ENCODE results near the gene PARN. TPM values are rescaled to one million over a fixed set of nuclear protein-coding genes. Genes with fewer than 3 reads are reported as not detected.

The PARN gene
- polyA plus RNA-seq, 2 of the 4 experiments (the other 2 are of a cell fraction): 40.0 to 58.6 TPM

- H3K4me3 ChIP-seq: peak overlapping the region; percentile 79
- CTCF ChIA-PET: no interaction called here
- no peak for FAIRE-seq
- no peaks in the 10 kb centered on the region for H3K9me3 ChIP-seq
- H3K4me2 ChIP-seq: peak overlapping the region; percentile 86
- WGBS (ENCODE audit: missing lambda C conversion rate): 2% methylated on average over 12 of the region's 17 CpGs
- H3K4me1 ChIP-seq: peaks cover 30% of the 10 kb centered on the region
- peak overlapping the region; percentile 90 to 97 for H3K27ac ChIP-seq
- peak; percentile 1 to 2; a peak in 4 of 6 replicates for ATAC-seq
- TF ChIP-seq PHF8 (IDR thresholded peaks at IDR 0.05; ENCODE audit: borderline replicate concordance, low read depth) (no peak), FOXS1 (CRISPR knock-in tag; IDR thresholded peaks at IDR 0.05) (no peak), KDM1A (IDR thresholded peaks at IDR 0.05; ENCODE audit: low read depth) (no peak), CBX2 (IDR thresholded peaks at IDR 0.05; ENCODE audit: borderline replicate concordance, low read depth) (no peak), RAD21 (conservative IDR thresholded peaks at IDR 0.05 in 1 of 2, IDR thresholded peaks at IDR 0.05 in 1 of 2) (no peak), ATOH8 (CRISPR knock-in tag; IDR thresholded peaks at IDR 0.05; ENCODE audit: low read depth) (no peak), SREBF2 (IDR thresholded peaks at IDR 0.05) (no peak), JUN (IDR thresholded peaks at IDR 0.05) (no peak), RARB (CRISPR knock-in tag; IDR thresholded peaks at IDR 0.05) (no peak), ESRRA (IDR thresholded peaks at IDR 0.05; ENCODE audit: borderline replicate concordance, low read length) (no peak), EHF (CRISPR knock-in tag; IDR thresholded peaks at IDR 0.05) (no peak), MYC (IDR thresholded peaks at IDR 0.05; ENCODE audit: borderline replicate concordance, low read length) (no peak), FOSB (CRISPR knock-in tag; IDR thresholded peaks at IDR 0.05) (no peak), EHMT2 (IDR thresholded peaks at IDR 0.05; ENCODE audit: low read depth) (no peak)
- TF ChIP-seq, protein P1, sequence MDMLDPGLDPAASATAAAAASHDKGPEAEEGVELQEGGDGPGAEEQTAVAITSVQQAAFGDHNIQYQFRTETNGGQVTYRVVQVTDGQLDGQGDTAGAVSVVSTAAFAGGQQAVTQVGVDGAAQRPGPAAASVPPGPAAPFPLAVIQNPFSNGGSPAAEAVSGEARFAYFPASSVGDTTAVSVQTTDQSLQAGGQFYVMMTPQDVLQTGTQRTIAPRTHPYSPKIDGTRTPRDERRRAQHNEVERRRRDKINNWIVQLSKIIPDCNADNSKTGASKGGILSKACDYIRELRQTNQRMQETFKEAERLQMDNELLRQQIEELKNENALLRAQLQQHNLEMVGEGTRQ (IDR thresholded peaks at IDR 0.05): no peak
- POLR2A ChIA-PET: interaction anchor here (0.6 to 1.4 kb wide), 6 partner anchors 10 to 1169 kb away, joined by 3 to 10 read pairs (median 4); no protein-coding TSS in a partner anchor
- no peak for DNase-seq (ENCODE audit: low read depth in 1 of 2, low spot score in 1 of 2)
Measured at GRCh38 chr16:14629612-14629918, 495 bp downstream of the PARN start.

- no peak for DNase-seq (ENCODE audit: low read depth in 1 of 2, low spot score in 1 of 2)
- Histone ChIP-seq H3K4me3 (peak overlapping the region; percentile 79), H3K4me2 (peak overlapping the region; percentile 86), H3K4me1 (peaks cover 25% of the 10 kb centered on the region), H3K27ac (peak overlapping the region; percentile 90 to 97), H3K9me3 (no peaks in the 10 kb centered on the region)
- 57% methylated on average over 12 of the region's 12 CpGs for WGBS (ENCODE audit: missing lambda C conversion rate)
- CTCF ChIA-PET: no interaction called here
- POLR2A ChIA-PET: interaction anchor here (0.6 kb wide), 1 partner anchor 1170 kb away, joined by 3 read pairs; no protein-coding TSS in a partner anchor
- ATAC-seq: no peak
- no peak for FAIRE-seq
- TF ChIP-seq, protein P2, sequence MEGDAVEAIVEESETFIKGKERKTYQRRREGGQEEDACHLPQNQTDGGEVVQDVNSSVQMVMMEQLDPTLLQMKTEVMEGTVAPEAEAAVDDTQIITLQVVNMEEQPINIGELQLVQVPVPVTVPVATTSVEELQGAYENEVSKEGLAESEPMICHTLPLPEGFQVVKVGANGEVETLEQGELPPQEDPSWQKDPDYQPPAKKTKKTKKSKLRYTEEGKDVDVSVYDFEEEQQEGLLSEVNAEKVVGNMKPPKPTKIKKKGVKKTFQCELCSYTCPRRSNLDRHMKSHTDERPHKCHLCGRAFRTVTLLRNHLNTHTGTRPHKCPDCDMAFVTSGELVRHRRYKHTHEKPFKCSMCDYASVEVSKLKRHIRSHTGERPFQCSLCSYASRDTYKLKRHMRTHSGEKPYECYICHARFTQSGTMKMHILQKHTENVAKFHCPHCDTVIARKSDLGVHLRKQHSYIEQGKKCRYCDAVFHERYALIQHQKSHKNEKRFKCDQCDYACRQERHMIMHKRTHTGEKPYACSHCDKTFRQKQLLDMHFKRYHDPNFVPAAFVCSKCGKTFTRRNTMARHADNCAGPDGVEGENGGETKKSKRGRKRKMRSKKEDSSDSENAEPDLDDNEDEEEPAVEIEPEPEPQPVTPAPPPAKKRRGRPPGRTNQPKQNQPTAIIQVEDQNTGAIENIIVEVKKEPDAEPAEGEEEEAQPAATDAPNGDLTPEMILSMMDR (IDR thresholded peaks at IDR 0.05): no peak
- TF ChIP-seq PHF8 (IDR thresholded peaks at IDR 0.05; ENCODE audit: borderline replicate concordance, low read depth): no peak
- no peak for TF ChIP-seq HDAC2 (IDR thresholded peaks at IDR 0.05)
- no peak for TF ChIP-seq RNF2 (IDR thresholded peaks at IDR 0.05; ENCODE audit: borderline replicate concordance, low read depth)
- TF ChIP-seq SREBF2 (IDR thresholded peaks at IDR 0.05): no peak
- TF ChIP-seq NFE2L2 (conservative IDR thresholded peaks at IDR 0.05; ENCODE audit: low read length): no peak
Measured at GRCh38 chr16:14628806-14629611, 1.1 kb downstream of the PARN start.

DNA sequence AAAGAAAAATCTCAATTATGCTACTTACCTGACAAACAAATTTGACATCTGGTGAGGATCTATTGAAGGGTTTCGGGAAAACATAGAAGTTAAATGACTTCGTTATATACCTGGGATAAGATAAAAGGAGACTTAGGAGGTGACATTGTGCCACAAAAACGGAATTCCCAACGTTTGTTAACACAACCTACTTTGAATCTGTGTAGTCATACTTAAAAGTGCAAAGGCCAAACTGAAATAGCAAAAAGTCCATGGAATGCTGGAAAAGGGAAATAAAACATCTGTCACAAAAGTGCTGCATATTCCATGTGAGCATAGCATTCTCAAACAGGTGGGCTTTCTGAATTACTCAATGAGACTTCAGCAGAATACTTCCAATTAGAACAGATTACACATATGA lies 3.0 kb downstream of the PARN start:
- FAIRE-seq: no peak
- H3K27ac ChIP-seq: no peak overlapping the region
- TF ChIP-seq HES2 (IDR thresholded peaks at IDR 0.05) (no peak), NPAS2 (CRISPR knock-in tag; IDR thresholded peaks at IDR 0.05; ENCODE audit: borderline replicate concordance) (no peak), PHF8 (IDR thresholded peaks at IDR 0.05; ENCODE audit: borderline replicate concordance, low read depth) (no peak), ZNF302 (CRISPR knock-in tag; IDR thresholded peaks at IDR 0.05) (no peak), CBX8 (IDR thresholded peaks at IDR 0.05) (no peak), ESRRA (IDR thresholded peaks at IDR 0.05; ENCODE audit: borderline replicate concordance, low read length) (no peak), ZC3H11A (IDR thresholded peaks at IDR 0.05) (no peak)
- ATAC-seq: no peak
- no peak overlapping the region for H3K4me2 ChIP-seq
- ChIA-PET CTCF (no interaction called here), POLR2A (no interaction called here)
- peaks cover 25% of the 10 kb centered on the region for H3K4me1 ChIP-seq
- no peak overlapping the region for H3K4me3 ChIP-seq
- no peak for DNase-seq (ENCODE audit: low read depth in 1 of 2, low spot score in 1 of 2)
- 86% methylated on average over 4 of the region's 4 CpGs for WGBS (ENCODE audit: missing lambda C conversion rate)
- H3K9me3 ChIP-seq: no peaks in the 10 kb centered on the region
